ENCODE results near the gene FAM222B.

Gene FAM222B

GRCh38 chr17:28773736-28774135 is 68.9 kb downstream of the FAM222B start:
- DNase-seq (ENCODE audit: low spot score), result no peak
- TF ChIP-seq, protein P1, sequence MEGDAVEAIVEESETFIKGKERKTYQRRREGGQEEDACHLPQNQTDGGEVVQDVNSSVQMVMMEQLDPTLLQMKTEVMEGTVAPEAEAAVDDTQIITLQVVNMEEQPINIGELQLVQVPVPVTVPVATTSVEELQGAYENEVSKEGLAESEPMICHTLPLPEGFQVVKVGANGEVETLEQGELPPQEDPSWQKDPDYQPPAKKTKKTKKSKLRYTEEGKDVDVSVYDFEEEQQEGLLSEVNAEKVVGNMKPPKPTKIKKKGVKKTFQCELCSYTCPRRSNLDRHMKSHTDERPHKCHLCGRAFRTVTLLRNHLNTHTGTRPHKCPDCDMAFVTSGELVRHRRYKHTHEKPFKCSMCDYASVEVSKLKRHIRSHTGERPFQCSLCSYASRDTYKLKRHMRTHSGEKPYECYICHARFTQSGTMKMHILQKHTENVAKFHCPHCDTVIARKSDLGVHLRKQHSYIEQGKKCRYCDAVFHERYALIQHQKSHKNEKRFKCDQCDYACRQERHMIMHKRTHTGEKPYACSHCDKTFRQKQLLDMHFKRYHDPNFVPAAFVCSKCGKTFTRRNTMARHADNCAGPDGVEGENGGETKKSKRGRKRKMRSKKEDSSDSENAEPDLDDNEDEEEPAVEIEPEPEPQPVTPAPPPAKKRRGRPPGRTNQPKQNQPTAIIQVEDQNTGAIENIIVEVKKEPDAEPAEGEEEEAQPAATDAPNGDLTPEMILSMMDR (IDR thresholded peaks at IDR 0.05), result no peak
- Histone ChIP-seq H3K4me3 (no peak overlapping the region), H3K27ac (no peak overlapping the region)

- no peak overlapping the region for H3K27ac ChIP-seq
- TF ChIP-seq, protein P1 (IDR thresholded peaks at IDR 0.05), result no peak
- no peak for DNase-seq (ENCODE audit: low spot score)
- H3K4me3 ChIP-seq, result no peak overlapping the region
Observed at GRCh38 chr17:28765038-28765437, 77.6 kb downstream of the FAM222B start.

GRCh38 chr17:28763804-28764266 is 78.8 kb downstream of the FAM222B start:
- Histone ChIP-seq H3K27ac (no peak overlapping the region), H3K4me3 (no peak overlapping the region)
- DNase-seq (ENCODE audit: low spot score), result no peak
- TF ChIP-seq, protein P1 (IDR thresholded peaks at IDR 0.05), result peak; percentile 85

- no peak overlapping the region for H3K4me3 ChIP-seq
- no peak overlapping the region for H3K27ac ChIP-seq
- DNase-seq (ENCODE audit: low spot score), result no peak
- TF ChIP-seq, protein P1 (IDR thresholded peaks at IDR 0.05), result no peak
Observed at GRCh38 chr17:28763137-28763799, 79.3 kb downstream of the FAM222B start.

- TF ChIP-seq, protein P1 (IDR thresholded peaks at IDR 0.05), result no peak
- Histone ChIP-seq H3K27ac (no peak overlapping the region), H3K4me3 (no peak overlapping the region)
- DNase-seq (ENCODE audit: low spot score), result no peak
Observed at GRCh38 chr17:28760601-28761562, 81.7 kb downstream of the FAM222B start.

DNA sequence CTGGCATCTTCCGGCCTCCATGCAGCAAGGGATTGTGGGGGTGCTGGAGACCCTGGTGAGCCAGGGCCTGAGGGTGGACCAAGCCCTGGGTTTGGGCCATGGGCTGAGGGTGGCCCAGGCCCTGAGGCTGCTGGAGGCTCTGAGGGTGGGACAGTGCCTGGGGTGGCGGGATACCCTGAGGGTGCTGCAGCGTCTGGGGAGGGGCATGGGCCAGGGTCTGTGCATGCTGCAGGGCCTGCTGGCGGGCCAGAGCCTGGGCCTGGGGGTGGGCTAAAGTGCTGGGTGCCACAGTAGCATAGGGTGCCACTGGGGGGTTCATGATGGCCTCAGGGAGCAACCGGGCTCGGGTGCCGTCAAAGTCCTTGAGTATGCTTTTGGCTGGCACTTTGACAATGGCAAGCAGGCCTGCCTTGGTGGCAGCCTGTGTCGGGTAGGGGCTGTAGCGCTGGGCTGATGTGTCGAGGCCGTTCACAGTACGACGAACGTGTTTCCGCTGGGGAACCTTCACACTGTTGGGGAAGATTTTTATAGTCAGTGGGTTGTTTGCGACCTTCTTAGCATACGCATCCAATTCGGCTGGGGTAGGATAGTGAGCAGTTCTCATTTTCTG is 83.2 kb downstream of the FAM222B start:
- TF ChIP-seq, protein P1 (IDR thresholded peaks at IDR 0.05), result no peak
- DNase-seq (ENCODE audit: low spot score), result no peak
- H3K4me3 ChIP-seq, result no peak overlapping the region
- no peak overlapping the region for H3K27ac ChIP-seq

Measured in coronary artery (tissue), 2 donors.